MV-4-11 (cell line): ENCODE results near the gene UVSSA.

Experiments
- DNase-seq: peaks from one replicate; lab custom pipeline; 2025; lab: John Stamatoyannopoulos, UW

Gene UVSSA

DNA sequence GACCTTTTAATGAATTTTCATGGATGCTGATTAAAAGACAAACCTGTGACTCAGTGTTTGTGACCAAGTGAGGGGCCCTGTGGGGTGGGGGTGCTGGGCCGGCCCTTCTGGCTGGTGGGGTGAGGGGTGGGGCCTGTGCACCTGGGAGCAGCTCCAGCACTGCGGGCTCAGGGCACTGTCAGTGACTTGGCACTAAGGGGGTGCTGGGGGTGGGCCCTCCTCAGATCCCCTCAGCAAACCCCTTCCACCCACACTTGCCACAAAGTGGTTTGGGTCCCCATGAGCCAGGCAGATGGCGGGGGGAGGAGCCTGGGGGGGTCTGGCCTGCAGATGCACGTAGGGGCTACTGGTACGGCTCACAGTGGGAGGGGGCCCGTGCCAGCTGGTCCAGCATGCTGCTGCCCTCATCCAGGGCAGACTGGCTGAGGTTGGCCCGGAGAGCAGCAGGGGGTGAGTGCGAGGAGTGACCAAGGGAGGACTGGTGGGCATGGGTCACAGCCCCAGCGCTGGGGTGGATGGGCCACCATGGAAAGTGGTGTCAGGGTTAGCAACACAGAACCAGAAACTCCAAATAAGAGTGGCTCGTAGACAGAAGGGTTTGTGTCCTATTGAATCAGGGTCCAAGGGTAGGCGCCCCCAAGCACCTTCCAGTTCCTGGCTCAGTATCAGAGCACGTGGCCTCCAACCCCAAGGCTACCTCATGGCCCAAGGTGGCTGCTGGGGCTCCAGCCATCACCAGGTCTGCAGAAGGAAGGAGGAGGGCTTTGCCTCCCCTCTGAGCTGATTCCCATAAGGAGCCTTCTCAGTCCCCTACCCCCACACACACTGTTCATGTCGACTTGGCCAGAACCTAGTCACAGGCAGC lies 49.2 kb downstream of the UVSSA start:
- DNase-seq = no peak

DNA sequence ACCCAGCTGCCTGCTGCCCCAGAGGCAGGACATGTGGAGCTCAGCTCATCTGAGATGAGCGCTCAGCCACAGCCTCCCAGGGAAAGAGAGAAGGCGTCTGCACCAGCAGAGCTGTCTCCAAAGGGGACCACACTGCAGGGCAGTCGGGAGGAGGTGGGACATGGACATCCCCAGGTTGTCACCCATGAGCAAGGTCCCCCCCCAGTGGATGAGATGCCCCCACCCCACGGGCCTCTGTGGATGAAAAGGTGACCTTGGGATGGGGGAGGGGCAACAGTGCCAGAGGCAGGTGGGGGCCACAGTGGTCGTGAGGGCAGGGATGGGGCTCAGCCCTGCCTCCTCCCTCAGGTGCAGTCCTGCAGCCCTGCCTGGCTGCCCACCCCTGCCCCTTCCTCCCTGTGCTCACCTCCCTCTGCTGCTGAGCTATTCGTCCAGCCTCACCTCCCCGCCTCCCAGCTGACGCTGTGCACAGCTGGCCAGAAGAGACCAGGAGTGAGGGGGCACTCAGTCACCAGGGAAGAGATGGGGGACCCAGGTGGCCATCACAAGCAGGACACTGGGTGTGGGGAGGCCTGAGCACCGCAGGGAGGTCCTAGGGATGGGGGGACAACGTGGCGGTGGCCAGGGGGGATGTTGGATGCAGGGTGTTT lies 49.9 kb downstream of the UVSSA start:
- no peak for DNase-seq

DNA sequence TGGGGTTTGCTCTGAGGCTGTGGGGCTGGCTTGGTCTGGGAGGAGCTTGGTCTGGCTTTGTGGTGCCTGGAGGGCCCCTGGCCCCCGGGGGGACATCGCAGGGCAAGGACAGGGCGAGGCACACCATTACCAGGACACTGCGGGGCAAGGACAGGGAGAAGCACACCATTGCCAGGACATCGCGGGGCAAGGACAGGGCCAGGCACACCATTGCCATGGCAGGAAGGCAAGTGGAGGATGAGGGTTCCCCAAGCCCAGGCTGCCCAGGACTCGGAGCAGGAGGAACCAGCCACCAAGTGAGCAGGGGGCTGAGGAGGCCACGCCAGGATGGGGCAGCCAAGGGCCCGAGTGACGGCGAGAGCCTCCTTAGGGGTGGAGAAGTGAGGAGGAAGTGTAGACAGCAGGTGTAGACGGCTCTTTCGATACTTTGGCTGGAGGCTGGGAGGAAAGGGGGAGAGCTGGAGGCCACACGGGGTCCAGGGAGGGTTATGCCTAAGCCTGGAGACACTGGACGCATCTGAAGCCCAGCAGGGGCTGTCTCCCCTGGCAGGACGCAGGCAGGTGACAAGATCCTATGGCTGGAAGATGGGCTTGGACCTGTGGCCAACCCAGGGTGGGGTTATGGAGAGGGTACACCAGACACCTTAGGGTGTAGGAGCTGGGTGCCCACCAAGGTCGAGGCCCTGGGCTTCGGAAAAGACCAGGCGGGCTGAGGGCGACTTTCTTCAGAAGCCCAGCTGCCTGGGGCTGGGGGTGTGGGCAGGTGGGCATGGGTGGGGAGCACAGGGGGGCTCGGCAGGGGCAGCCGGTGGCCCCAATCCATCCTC lies 51.9 kb downstream of the UVSSA start:
- no peak for DNase-seq

DNA sequence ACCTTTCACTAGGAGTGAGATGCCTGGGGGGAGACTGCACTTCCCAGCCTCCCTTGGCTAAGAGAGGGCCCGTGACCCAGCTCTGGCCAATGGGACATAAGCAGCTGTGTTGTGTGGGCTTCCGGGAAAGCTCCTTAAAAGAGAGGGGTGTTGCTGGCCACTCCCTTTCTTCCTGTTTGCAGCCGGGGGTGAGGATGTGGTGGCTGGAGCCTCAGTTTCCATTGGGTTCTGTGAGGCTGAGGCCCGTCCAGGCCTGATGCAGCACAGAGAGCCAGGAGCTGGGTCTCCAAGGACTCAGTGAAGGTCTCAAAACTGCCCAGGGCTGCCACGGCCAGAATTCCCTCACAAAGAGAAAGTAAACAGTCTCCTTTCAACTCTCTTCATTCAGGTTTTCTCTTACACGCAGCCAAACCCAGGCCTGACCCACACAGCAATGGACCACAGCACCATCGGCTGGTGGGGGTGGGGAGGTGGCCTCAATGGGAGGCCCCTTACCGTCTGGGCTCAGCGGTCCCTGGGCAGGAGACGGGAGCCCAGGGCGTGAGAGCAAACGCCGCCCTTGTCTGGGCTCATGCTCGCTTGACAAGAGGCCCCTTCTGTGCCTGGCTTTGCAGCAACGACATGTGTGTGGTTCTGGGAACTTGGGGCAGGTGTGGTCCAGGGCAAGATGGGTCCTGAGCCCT lies 52.6 kb downstream of the UVSSA start:
- no peak for DNase-seq

DNA sequence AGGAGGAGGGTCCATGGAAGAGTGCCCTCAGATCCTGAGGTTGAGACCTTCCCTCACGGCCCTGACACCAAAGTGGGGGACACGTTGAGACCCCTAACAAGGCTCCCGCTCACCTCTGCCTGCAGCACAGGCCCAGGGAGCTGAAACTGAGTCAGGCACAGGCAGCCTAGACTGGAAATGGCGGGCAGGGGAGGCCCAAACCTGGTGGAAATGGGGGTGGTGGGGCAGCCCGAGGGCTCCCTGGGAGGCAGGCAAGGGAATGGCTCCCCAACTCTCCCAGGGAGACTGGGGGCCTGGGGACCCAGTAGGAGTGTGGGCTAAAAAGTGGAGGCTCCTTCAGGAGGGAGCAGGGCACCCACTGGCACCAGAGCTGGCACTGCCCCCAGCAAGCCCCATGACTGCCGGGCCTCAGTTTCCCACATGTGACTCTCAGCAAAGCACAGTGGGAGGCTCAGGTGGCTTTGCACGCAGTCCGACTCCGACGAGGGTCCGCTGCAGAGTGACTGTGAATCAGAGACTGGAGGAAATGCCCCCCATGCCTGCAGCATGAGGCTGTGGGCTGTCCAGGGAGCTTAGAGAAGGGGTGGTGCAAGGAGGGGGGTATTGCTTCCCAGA lies 53.3 kb downstream of the UVSSA start:
- DNase-seq = no peak

DNA sequence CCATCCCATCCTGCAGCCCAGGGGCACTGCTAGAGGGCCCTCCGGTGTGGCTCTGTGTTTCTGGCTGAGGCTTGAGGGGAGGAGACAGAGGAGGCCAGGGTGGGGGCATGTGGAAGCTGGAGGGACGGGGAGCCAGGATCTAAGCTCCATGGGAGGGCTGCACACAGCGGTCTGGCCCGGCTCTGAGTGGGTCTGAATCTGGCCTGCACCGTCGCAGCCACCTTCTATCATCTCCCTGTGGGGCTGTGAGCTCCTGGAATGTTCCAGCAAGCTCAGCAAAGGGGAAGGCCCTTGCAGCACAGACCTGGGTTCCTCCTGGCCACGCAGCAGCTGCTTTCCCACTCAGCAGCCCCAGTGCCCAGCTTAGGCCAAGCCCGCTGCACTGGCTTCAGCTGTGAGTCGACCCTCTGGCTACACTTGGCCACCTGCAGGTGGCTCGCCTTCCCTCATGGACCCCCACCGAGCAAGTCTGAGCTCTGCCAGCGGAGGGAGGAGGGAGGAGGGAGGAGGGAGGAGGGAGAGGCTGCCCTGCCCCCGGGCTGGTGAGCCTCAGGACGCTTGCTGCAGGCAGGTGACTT lies 53.9 kb downstream of the UVSSA start:
- no peak for DNase-seq

DNA sequence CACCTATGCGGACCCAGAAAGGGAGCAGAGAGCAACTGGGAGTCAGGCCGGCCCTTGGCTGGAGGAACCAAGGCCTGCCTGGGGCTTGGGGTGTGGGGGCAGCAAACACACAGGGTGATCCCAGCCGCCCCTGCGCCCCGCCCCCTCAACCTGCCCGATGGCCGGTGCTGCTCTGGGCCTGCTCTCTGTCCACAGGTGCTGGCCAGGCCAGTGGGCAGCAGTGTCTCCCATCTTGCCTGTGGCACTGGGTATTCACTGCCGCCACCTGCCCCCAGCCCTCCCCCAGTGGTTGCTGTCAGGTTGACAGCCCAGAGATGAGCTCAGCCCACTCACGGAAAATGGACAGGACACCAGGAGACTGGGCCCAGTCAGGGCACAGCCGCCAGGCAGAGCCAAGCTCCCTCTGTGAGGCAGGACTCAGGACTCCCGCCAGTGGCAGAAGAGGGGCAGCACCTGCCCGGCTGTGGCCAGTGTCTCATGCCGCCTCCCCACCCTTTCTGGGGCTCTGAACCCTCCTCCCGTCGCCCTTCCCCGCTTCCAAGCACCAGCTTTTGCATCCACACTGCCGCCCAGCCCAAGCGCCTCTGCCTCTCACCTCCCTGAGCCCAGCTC lies 54.5 kb downstream of the UVSSA start:
- DNase-seq = no peak

DNA sequence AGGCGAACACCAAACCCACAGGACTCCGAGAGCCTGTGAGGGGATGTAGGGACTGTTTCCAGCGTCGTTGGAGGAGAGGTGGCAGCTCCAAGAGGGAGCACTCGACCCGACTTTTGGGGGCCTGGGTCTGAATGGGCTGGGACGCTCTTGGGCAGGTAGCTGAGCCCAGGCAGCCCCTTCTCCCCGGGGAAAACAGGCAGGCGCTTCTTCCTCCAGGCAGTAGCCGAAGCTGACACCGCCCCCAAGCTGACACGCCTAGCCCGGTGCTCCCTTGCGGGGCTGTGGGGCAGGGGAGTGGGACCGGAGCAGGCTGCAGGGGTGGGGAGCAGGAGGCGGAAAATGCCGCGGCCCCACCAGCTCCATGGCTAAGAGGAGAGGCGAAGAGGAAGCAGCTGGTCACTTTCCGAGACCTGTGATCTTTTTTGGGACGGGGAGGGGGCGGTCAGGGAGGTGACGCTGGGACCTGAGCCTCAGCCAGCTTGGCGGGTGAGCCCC lies 55.1 kb downstream of the UVSSA start:
- no peak for DNase-seq

DNA sequence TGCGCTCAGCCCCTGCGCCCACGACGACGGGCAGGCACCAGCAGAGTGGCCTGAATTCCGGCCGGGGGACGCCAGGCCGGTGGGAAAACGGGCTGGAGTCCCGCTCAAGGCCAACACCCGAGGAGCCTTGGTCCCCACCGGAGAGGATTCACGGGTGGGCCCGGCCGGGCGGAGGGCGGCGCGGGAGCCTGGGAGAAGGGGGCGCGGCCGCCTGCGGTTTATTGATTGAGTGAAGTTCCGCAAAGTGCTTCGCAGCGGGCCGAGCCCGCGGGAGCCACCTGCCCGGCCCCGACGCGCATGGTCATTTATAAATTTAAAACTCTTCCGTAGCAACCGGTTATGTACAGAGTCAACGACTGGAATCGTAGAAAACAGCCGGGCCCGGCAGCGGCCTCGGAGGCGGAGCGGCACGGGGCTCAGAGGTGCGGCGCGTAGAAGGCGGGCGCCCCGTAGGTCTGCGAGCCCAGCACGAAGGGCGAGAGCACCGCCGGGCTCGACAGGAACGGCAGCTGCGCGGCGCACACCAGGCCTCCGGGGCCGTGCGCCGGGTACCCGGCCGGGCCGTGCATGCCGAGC lies 55.6 kb downstream of the UVSSA start:
- DNase-seq = no peak

DNA sequence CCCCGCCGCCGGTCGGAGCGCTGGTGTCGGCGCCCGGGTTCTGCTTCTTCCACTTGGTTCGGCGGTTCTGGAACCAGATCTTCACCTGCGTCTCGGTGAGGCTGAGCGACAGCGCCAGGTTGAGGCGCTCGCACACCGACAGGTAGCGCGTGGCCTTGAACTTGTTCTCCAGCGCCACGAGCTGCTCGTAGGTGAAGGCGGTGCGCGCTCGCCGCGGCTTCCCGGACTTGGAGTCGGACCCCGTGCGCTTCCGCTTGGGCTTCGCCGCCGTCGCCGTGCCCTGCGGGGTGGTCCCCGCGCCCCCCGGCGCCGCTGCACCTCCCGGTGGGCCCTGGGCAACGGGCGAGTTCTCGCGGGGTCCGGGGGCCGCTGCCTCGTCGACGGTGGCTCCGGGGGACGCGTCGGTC lies 56.2 kb downstream of the UVSSA start:
- DNase-seq = no peak

DNA sequence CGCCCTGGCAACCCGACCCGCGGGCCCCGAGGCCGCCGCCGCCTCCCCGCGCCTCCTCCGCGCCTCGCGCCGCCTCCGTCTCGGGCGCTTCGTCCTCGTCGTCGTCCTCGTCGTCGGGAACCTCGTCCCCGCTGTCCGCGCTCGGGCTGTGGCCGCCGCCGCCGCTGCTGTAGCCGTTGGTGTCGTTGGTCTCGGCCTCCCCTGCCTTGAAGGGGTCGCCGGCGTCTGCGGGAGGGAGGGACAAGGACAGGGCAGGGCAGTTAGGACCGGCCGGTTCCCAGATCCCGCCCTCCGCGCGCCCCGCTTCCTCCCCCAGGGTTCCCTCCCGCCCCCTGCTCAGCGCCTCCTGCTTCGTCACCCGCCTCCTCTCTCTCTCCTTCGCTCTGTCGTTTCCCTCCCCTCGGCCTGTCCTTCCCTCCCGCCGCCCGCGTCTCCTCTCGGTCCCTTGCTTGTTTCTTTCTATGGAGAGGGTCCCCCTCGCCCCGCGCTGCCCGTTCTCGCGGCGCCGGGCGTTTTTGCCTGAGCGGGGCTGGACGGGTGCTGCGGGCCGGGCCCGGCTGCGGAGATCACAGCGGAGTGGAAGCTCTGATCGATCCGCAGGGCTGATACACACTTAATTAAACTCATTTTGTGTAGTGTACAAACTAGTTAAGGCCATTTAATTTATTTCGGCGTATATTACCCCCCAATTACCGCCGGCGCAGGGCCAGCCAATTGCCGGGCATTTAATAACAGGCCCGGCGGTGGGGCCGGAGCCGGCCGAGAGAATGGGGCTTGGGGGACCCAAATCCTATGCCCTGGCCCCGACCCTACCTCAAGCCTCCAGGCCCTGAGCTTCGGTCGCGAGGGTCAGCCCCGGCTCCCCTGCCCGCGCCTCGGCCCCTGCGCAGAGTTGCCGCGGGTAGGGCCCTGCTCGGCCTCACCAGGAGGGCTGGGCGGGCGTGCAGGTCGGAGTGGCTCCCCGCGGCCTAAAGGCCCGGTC lies 56.9 kb downstream of the UVSSA start:
- DNase-seq = no peak

DNA sequence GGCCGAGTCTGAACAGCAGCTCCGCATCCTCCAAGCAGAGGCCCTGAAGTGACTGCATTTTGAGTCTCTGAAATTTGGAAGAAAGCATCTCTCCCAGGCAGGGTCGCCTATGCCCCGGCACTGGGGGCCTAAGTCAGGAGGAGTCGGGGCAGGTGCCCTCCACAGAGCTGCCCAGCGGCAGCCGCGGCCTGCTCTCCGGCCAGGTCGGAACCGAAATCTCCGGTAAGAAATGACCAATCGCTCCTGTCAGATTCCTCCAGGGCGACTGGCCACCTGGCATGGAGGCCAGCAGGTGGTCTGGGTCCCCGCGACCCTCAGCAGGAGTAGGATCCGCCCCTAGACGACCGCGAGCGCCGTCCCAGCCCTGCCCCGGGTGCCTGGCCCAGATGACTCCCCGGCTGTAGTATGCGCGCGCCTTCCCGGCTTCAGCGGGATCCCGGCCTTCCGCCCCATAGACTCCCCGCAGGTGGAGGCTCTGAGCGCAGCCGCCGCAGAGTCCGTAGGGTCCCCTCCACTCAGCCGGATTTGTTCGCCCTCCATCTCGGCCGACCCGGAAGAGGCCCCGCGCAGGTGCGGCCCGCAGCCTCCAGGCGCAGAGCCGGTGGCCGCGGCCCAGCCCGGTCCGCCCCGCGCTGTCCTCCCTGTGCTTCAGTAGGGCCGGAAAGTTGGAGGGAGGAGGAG lies 57.7 kb downstream of the UVSSA start:
- DNase-seq = no peak

DNA sequence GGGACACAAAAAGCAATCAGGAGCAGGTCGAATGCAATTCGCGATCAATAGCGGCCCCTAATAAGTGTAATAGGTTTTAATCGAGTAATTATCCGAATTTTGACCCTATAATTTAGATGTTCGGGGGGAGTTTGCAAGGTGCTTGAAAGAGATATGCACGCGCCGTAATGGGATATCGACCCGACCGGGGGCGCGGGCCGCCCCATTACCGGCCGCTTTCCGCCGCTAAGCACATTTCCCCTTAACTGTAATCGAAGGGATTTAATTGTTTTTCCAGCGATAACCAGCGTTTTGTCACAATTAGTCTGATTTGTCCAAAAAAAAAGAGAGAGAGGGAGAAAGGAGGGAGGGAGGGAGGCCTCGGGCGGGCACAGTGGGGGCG lies 58.2 kb downstream of the UVSSA start:
- no peak for DNase-seq

DNA sequence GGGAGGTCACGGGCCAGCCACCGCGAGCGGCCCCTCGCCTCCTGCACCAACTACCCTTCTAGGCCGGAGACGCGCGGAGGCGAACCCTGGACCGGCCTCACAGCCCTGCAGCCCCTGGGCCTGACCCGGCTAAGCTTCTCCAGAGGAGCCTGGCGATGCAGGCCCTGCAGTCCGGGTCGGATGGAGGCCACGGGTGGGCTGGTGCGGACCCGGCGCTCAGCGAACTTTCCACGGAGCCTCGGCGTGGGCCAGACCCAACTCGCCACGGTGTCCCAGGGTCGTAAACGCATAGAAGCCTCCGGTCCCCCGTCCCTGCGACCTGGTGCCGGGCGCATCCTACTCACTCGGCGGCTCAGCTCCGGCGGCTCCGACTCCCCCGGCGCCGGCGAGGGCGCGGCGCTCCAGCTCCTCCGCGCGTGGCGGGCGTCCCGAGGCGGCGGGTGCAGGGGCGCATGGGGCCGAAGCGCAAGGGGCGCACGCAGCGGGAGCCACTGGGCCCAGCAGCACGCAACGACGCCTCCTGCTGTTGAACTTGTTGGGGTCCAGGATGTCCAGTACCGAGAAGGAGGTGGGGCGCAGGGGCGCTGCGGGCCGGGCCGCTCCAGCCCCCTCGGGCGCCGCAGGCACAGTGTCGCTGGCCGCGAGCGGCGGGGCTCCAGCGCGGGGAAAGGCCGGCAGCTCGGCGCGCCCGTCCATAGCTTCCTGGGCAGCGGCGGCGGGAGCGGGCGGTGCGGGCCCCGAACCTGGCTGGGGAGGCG lies 58.8 kb downstream of the UVSSA start:
- DNase-seq = no peak

DNA sequence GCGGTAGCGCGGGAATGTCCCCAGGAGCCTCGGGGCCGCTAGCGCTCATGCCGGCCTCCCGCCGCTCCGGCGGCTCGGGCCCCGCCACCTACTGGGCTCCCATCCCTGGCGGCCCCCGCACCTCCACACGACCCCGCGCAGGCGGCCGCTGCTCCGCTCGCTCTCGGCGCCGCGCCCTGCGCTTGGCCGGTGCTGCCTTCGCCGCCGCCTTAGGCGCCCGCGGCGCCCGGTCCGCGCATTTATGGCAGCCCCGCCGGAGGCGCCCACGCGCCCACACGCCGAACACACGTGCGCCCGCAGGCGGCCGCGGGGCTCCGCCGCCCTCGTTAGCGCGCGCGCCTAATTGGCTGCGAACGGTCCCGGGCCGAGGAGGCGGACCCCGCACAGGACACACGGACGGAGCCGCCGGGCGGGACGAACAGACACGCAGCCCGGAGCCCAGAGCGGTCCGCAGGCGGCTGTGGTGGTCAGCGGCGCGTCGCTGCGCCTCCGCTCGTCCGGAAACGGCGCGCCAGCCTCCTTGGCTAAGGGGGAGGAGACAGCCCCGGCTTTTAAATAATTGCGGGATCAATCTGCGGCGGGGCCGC lies 59.5 kb downstream of the UVSSA start, which contains the start of gene NKX1-1:
TSS of gene NKX1-1 (minus strand) at position 49 of the 587 bp plus-strand sequence. CDS start at position 49, 0 bp downstream.
- DNase-seq = no peak

DNA sequence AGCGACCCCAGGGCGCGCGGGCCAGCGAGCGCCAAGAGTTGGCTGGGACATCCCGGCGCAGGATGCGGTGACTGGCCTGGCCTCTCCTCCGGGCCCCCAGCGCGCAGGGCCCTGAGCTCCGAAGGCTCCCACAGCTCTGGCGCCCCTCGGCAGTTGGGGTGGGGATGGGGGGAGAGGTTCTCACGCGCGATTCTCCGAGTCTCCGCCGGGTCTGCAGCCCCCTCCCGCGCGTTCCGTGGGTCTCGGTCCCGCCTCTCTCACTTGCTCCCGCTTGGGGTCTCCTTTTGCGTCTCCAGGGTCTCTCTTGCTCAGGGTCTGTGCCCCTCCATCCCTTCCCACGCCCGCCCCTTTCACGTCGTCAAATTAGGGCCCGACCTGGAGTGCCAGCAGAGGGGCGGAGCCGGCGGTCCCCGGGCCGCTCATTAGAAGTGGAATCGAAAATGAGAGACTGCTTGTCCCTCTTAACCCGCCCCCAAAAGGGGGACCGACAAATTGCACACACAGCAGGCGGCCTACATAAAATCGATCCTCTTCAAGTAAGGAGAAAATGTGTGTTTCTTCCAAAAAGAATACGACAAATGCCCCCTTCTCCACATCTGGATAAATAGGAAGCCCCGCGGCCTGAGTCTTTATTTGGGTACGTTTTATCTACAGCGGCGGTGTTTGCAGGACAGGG lies 60.1 kb downstream of the UVSSA start:
- DNase-seq = no peak
